Activated CD4-positive, alpha-beta T cell treated with anti-CD3 and anti-CD28 coated beads, Interleukin-2, Interleukin-4, amounts not matched to agents 100 ng/mL and 50 ng/mL, durations not matched to agents 16 hours and 8 hours (primary cell): ENCODE data around the gene COCH.
"Not testable (repeated sequence)": the region's sequence is repeated elsewhere in the genome, so short reads cannot be mapped to it uniquely, and the experiment has no call there.

Experiments used
- DNase-seq: peaks from one replicate; pipeline ENCODE4 v3.0.0-alpha.2; 2020; ENCODE audit warnings: low spot score

The COCH gene

GRCh38 chr14:30875788-30876053 lies 1.4 kb downstream of the COCH start:
- no peak for DNase-seq

GRCh38 chr14:30876692-30877091 lies 2.3 kb downstream of the COCH start:
- DNase-seq = no peak

GRCh38 chr14:30882431-30882830 lies 8.1 kb downstream of the COCH start:
- DNase-seq = no peak

- peak; percentile 37 for DNase-seq
These were observed 9.3 kb downstream of the COCH start for GRCh38 chr14:30883508-30884294.

- no peak for DNase-seq
These were observed 10.5 kb downstream of the COCH start for GRCh38 chr14:30884901-30885300.

GRCh38 chr14:30885840-30886740 lies 11.7 kb downstream of the COCH start:
- no peak for DNase-seq

GRCh38 chr14:30888480-30889243 lies 14.3 kb downstream of the COCH start:
- no peak for DNase-seq

GRCh38 chr14:30889244-30889594 lies 14.9 kb downstream of the COCH start:
- no peak for DNase-seq

GRCh38 chr14:30893819-30894218 lies 19.5 kb downstream of the COCH start:
- no peak for DNase-seq

GRCh38 chr14:30894923-30895515 lies 20.7 kb downstream of the COCH start:
- no peak for DNase-seq

GRCh38 chr14:30896435-30896834 lies 22.1 kb downstream of the COCH start:
- no peak for DNase-seq

GRCh38 chr14:30897121-30897520 lies 22.8 kb downstream of the COCH start:
- DNase-seq = not testable (repeated sequence)

- DNase-seq = no peak
These were observed 29.1 kb downstream of the COCH start for GRCh38 chr14:30903285-30904124.

- peak; percentile 11 for DNase-seq
These were observed 32.6 kb downstream of the COCH start for GRCh38 chr14:30906752-30907658.

- DNase-seq = no peak
These were observed 33.3 kb downstream of the COCH start for GRCh38 chr14:30907659-30908057.

- no peak for DNase-seq
These were observed 34.5 kb downstream of the COCH start for GRCh38 chr14:30908826-30909225.

- no peak for DNase-seq
These were observed 40.5 kb downstream of the COCH start for GRCh38 chr14:30914812-30915211.

GRCh38 chr14:30915596-30915995 lies 41.2 kb downstream of the COCH start:
- no peak for DNase-seq

- DNase-seq = peak; percentile 4
These were observed 46.9 kb downstream of the COCH start for GRCh38 chr14:30921305-30921704.

- no peak for DNase-seq
These were observed 47.4 kb downstream of the COCH start for GRCh38 chr14:30921788-30922187.
